ENCODE results near the gene RREB1.
A peak's percentile ranks its signal among the peaks of the same experiment; 100 is the strongest.

The RREB1 gene

GRCh38 chr6:7147051-7147671 is 39.4 kb downstream of the RREB1 start:
- H3K27ac ChIP-seq, result peak overlapping the region; percentile 85
- no peak for TF ChIP-seq CTCF (conservative IDR thresholded peaks at IDR 0.05)

GRCh38 chr6:7148100-7148822 is 40.5 kb downstream of the RREB1 start:
- H3K27ac ChIP-seq, result peak overlapping the region; percentile 85
- TF ChIP-seq CTCF (conservative IDR thresholded peaks at IDR 0.05), result no peak

GRCh38 chr6:7150381-7151064 is 42.8 kb downstream of the RREB1 start:
- TF ChIP-seq CTCF (conservative IDR thresholded peaks at IDR 0.05), result no peak

GRCh38 chr6:7151381-7151780 is 43.6 kb downstream of the RREB1 start:
- no peak overlapping the region for H3K27ac ChIP-seq
- no peak for TF ChIP-seq CTCF (conservative IDR thresholded peaks at IDR 0.05)

More at GRCh38 chr6:7150381-7151064, 42.8 kb downstream of the RREB1 start:
- H3K27ac ChIP-seq, result no peak overlapping the region

- H3K27ac ChIP-seq, result peak overlapping the region; percentile 31; the same call in 1 of the 2 replicates
- no peak for TF ChIP-seq CTCF (conservative IDR thresholded peaks at IDR 0.05)
These were observed 44.7 kb downstream of the RREB1 start for GRCh38 chr6:7152462-7152861.

GRCh38 chr6:7153789-7154188 is 46.0 kb downstream of the RREB1 start:
- TF ChIP-seq CTCF (conservative IDR thresholded peaks at IDR 0.05), result no peak
- no peak overlapping the region for H3K27ac ChIP-seq

Data from VCaP (cell line).